H4 (cell line): ENCODE data around the gene SIGLECL1. TPM values are rescaled to one million over a fixed set of nuclear protein-coding genes. Genes with fewer than 3 reads are reported as not detected.

ENCODE experiments used
- DNase-seq: peaks from one replicate; pipeline ENCODE4 v3.0.0-alpha.2; 2015; ENCODE audit warnings: low spot score
- total RNA-seq: library from RNA; depleted of rRNA; stranded (reverse); fragments of >200 nt; shearing (Covaris generic); gene quantifications from 2 replicates; pipeline ENCODE4 v1.2.3, GENCODE V29; 2014

Gene SIGLECL1
- total RNA-seq, 1 experiment from 2014 or later, result 0.39 TPM

GRCh38 chr19:51252306-51253079 lies 1.6 kb downstream of the SIGLECL1 start:
- no peak for DNase-seq

- DNase-seq, result no peak
Measured at GRCh38 chr19:51253088-51253806, 2.4 kb downstream of the SIGLECL1 start.

- DNase-seq, result no peak
Measured at GRCh38 chr19:51256155-51256625, 5.3 kb downstream of the SIGLECL1 start.

GRCh38 chr19:51257471-51257870 lies 6.6 kb downstream of the SIGLECL1 start:
- DNase-seq, result no peak

GRCh38 chr19:51258165-51259160 lies 7.6 kb downstream of the SIGLECL1 start:
- no peak for DNase-seq

GRCh38 chr19:51259348-51260245 lies 8.7 kb downstream of the SIGLECL1 start:
- peak; percentile 44 for DNase-seq

- DNase-seq, result no peak
Measured at GRCh38 chr19:51263808-51264207, 12.9 kb downstream of the SIGLECL1 start.

GRCh38 chr19:51271067-51271466 lies 20.2 kb downstream of the SIGLECL1 start:
- DNase-seq, result no peak

GRCh38 chr19:51272183-51272810 lies 21.4 kb downstream of the SIGLECL1 start:
- DNase-seq, result no peak

- no peak for DNase-seq
Measured at GRCh38 chr19:51274049-51274770, 23.3 kb downstream of the SIGLECL1 start.

GRCh38 chr19:51277112-51277511 lies 26.2 kb downstream of the SIGLECL1 start:
- no peak for DNase-seq

- DNase-seq, result no peak
Measured at GRCh38 chr19:51282335-51282734, 31.5 kb downstream of the SIGLECL1 start.

GRCh38 chr19:51285682-51286081 lies 34.8 kb downstream of the SIGLECL1 start:
- DNase-seq, result no peak

- no peak for DNase-seq
Measured at GRCh38 chr19:51289635-51290034, 38.8 kb downstream of the SIGLECL1 start.

GRCh38 chr19:51292971-51293370 lies 42.1 kb downstream of the SIGLECL1 start:
- no peak for DNase-seq

GRCh38 chr19:51293571-51294210 lies 42.8 kb downstream of the SIGLECL1 start:
- no peak for DNase-seq

GRCh38 chr19:51294211-51294976 lies 43.5 kb downstream of the SIGLECL1 start:
- DNase-seq, result no peak

- DNase-seq, result no peak
Measured at GRCh38 chr19:51294977-51295375, 44.1 kb downstream of the SIGLECL1 start.
